ENCODE results near the gene RTP5. TPM values are rescaled to one million over a fixed set of nuclear protein-coding genes. Genes with fewer than 3 reads are reported as not detected.

Gene RTP5
- total RNA-seq, 1 donor from 2014 or later: not detected

DNA sequence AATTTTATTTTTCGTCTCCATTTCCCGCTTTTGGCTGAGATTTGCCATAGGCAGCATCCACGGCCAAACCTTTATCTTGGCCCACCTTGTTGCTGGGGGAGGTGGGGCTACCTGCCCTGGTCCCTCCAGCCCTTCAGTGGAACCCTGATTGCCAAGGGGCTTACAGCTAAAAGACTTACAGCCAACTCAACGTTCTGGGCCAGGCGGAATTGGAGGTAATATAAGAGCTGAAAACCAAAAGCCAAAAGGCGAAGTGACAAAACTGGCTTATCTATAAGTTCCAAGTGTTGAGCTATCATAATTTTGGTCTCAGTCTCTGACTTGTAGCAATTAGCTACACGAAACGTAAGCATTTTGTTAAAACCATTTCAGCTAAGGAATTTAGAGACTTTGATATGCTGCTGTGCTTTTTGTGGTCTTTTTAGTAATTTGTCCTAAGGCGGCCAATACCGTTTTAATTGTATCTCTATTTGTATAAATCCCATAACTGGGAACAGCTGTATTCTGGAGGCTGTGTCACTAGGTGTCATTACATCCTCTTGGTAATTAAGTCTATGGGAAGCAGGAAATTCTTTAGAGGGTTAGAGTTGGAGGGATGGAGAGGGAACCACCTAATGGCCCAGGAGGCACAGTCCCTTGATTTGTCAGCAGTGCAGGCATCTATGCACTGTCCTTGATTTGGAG is 34.9 kb upstream of the RTP5 start:
- Histone ChIP-seq H3K79me2 (ENCODE audit: insufficient read depth, low read length) (no peaks in the 10 kb centered on the region), H3K27ac (ENCODE audit: low read depth, low read length) (no peak overlapping the region), H3K9ac (ENCODE audit: low read length) (no peak overlapping the region), H3K4me1 (ENCODE audit: insufficient read depth, low read length) (no peaks in the 10 kb centered on the region), H3K36me3 (ENCODE audit: insufficient read depth, low read length) (no peaks in the 10 kb centered on the region), H4K20me1 (ENCODE audit: insufficient read depth, low read length) (no peaks in the 10 kb centered on the region), H3K9me3 (ENCODE audit: insufficient read depth, low read depth, low read length) (no peaks in the 10 kb centered on the region), H3K4me3 (ENCODE audit: insufficient read depth, low read depth, low read length) (no peak overlapping the region), H3K4me2 (ENCODE audit: low read length) (no peak overlapping the region), H2AFZ (ENCODE audit: low read depth, low read length) (no peak overlapping the region), H3K27me3 (ENCODE audit: insufficient read depth, low read length) (peaks cover 29% of the 10 kb centered on the region)
- no peak for FAIRE-seq
- Mint-ChIP-seq H3K4me1 (ENCODE audit: low read depth, unreplicated experiment) (peaks cover 5% of the 10 kb centered on the region), H3K27me3 (ENCODE audit: low read depth, unreplicated experiment) (peaks cover 24% of the 10 kb centered on the region), H3K9me3 (ENCODE audit: unreplicated experiment) (peaks cover 7% of the 10 kb centered on the region), H3K27ac (ENCODE audit: unreplicated experiment) (peak overlapping the region; percentile 22), H3K4me3 (ENCODE audit: unreplicated experiment) (no peak overlapping the region), H3K36me3 (ENCODE audit: low read depth, unreplicated experiment) (no peaks in the 10 kb centered on the region)
- DNase-seq (ENCODE audit: low read depth): no peak
- TF ChIP-seq EZH2 (IDR thresholded peaks at IDR 0.05; ENCODE audit: insufficient read depth, low read length): no peak
- TF ChIP-seq, protein P1, sequence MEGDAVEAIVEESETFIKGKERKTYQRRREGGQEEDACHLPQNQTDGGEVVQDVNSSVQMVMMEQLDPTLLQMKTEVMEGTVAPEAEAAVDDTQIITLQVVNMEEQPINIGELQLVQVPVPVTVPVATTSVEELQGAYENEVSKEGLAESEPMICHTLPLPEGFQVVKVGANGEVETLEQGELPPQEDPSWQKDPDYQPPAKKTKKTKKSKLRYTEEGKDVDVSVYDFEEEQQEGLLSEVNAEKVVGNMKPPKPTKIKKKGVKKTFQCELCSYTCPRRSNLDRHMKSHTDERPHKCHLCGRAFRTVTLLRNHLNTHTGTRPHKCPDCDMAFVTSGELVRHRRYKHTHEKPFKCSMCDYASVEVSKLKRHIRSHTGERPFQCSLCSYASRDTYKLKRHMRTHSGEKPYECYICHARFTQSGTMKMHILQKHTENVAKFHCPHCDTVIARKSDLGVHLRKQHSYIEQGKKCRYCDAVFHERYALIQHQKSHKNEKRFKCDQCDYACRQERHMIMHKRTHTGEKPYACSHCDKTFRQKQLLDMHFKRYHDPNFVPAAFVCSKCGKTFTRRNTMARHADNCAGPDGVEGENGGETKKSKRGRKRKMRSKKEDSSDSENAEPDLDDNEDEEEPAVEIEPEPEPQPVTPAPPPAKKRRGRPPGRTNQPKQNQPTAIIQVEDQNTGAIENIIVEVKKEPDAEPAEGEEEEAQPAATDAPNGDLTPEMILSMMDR (IDR thresholded peaks at IDR 0.05; ENCODE audit: insufficient read depth, low read depth, low read length): no peak

- H3K4me1 ChIP-seq (ENCODE audit: insufficient read depth, low read length): no peaks in the 10 kb centered on the region
- no peak overlapping the region for H3K4me2 ChIP-seq (ENCODE audit: low read length)
- no peak overlapping the region for H3K4me3 ChIP-seq (ENCODE audit: insufficient read depth, low read depth, low read length)
- H3K79me2 ChIP-seq (ENCODE audit: insufficient read depth, low read length): no peaks in the 10 kb centered on the region
- H3K27me3 ChIP-seq (ENCODE audit: insufficient read depth, low read length): peaks cover 30% of the 10 kb centered on the region
- FAIRE-seq (no peak), DNase-seq (ENCODE audit: low read depth) (peak; percentile 24)
- H3K27me3 Mint-ChIP-seq (ENCODE audit: low read depth, unreplicated experiment): peaks cover 24% of the 10 kb centered on the region
- no peaks in the 10 kb centered on the region for H4K20me1 ChIP-seq (ENCODE audit: insufficient read depth, low read length)
- no peak overlapping the region for H3K4me3 Mint-ChIP-seq (ENCODE audit: unreplicated experiment)
- peaks cover 7% of the 10 kb centered on the region for H3K9me3 Mint-ChIP-seq (ENCODE audit: unreplicated experiment)
- H3K27ac ChIP-seq (ENCODE audit: low read depth, low read length): no peak overlapping the region
- H3K4me1 Mint-ChIP-seq (ENCODE audit: low read depth, unreplicated experiment): peaks cover 5% of the 10 kb centered on the region
- TF ChIP-seq, protein P1 (IDR thresholded peaks at IDR 0.05; ENCODE audit: insufficient read depth, low read depth, low read length): no peak
- no peak for TF ChIP-seq EZH2 (IDR thresholded peaks at IDR 0.05; ENCODE audit: insufficient read depth, low read length)
- H3K27ac Mint-ChIP-seq (ENCODE audit: unreplicated experiment): no peak overlapping the region
- no peak overlapping the region for H2AFZ ChIP-seq (ENCODE audit: low read depth, low read length)
- no peak overlapping the region for H3K9ac ChIP-seq (ENCODE audit: low read length)
- no peaks in the 10 kb centered on the region for H3K36me3 ChIP-seq (ENCODE audit: insufficient read depth, low read length)
- H3K36me3 Mint-ChIP-seq (ENCODE audit: low read depth, unreplicated experiment): no peaks in the 10 kb centered on the region
- H3K9me3 ChIP-seq (ENCODE audit: insufficient read depth, low read depth, low read length): no peaks in the 10 kb centered on the region
Observed at GRCh38 chr2:241835611-241836010, 33.9 kb upstream of the RTP5 start.

GRCh38 chr2:241836292-241836691 is 33.2 kb upstream of the RTP5 start:
- Histone ChIP-seq H3K27me3 (ENCODE audit: insufficient read depth, low read length) (peaks cover 30% of the 10 kb centered on the region), H3K4me3 (ENCODE audit: insufficient read depth, low read depth, low read length) (no peak overlapping the region), H4K20me1 (ENCODE audit: insufficient read depth, low read length) (no peaks in the 10 kb centered on the region), H3K9ac (ENCODE audit: low read length) (no peak overlapping the region), H3K27ac (ENCODE audit: low read depth, low read length) (no peak overlapping the region), H3K9me3 (ENCODE audit: insufficient read depth, low read depth, low read length) (no peaks in the 10 kb centered on the region), H3K79me2 (ENCODE audit: insufficient read depth, low read length) (no peaks in the 10 kb centered on the region), H3K36me3 (ENCODE audit: insufficient read depth, low read length) (no peaks in the 10 kb centered on the region), H2AFZ (ENCODE audit: low read depth, low read length) (no peak overlapping the region), H3K4me1 (ENCODE audit: insufficient read depth, low read length) (no peaks in the 10 kb centered on the region), H3K4me2 (ENCODE audit: low read length) (no peak overlapping the region)
- no peak for DNase-seq (ENCODE audit: low read depth)
- Mint-ChIP-seq H3K27ac (ENCODE audit: unreplicated experiment) (peak overlapping the region; percentile 56), H3K4me1 (ENCODE audit: low read depth, unreplicated experiment) (peaks cover 5% of the 10 kb centered on the region), H3K9me3 (ENCODE audit: unreplicated experiment) (peaks cover 1% of the 10 kb centered on the region), H3K36me3 (ENCODE audit: low read depth, unreplicated experiment) (no peaks in the 10 kb centered on the region), H3K27me3 (ENCODE audit: low read depth, unreplicated experiment) (peaks cover 22% of the 10 kb centered on the region), H3K4me3 (ENCODE audit: unreplicated experiment) (no peak overlapping the region)
- TF ChIP-seq EZH2 (IDR thresholded peaks at IDR 0.05; ENCODE audit: insufficient read depth, low read length): no peak
- TF ChIP-seq, protein P1 (IDR thresholded peaks at IDR 0.05; ENCODE audit: insufficient read depth, low read depth, low read length): peak; percentile 16
- FAIRE-seq: no peak
